Measurements from ENCODE around the gene HCN3.
A peak's percentile ranks its signal among the peaks of the same experiment; 100 is the strongest.

- TF ChIP-seq, protein P1, sequence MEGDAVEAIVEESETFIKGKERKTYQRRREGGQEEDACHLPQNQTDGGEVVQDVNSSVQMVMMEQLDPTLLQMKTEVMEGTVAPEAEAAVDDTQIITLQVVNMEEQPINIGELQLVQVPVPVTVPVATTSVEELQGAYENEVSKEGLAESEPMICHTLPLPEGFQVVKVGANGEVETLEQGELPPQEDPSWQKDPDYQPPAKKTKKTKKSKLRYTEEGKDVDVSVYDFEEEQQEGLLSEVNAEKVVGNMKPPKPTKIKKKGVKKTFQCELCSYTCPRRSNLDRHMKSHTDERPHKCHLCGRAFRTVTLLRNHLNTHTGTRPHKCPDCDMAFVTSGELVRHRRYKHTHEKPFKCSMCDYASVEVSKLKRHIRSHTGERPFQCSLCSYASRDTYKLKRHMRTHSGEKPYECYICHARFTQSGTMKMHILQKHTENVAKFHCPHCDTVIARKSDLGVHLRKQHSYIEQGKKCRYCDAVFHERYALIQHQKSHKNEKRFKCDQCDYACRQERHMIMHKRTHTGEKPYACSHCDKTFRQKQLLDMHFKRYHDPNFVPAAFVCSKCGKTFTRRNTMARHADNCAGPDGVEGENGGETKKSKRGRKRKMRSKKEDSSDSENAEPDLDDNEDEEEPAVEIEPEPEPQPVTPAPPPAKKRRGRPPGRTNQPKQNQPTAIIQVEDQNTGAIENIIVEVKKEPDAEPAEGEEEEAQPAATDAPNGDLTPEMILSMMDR (IDR thresholded peaks at IDR 0.05), result peak; percentile 61
- no peak for TF ChIP-seq EZH2 (IDR thresholded peaks at IDR 0.05; ENCODE audit: borderline replicate concordance, insufficient read depth, low read depth, low read length, poor library complexity, severe bottlenecking)
Measured at GRCh38 chr1:155277902-155278688, 832 bp downstream of the HCN3 start.
